A549 (cell line): ENCODE results near the gene TOM1L2. TPM values are rescaled to one million over a fixed set of nuclear protein-coding genes. Genes with fewer than 3 reads are reported as not detected.
A peak's percentile ranks its signal among the peaks of the same experiment; 100 is the strongest.

Source experiments
- ATAC-seq, 2 experiments: fragments of 200-7000 bp in 1 of 2; fragments of >200 bp in 1 of 2; cut with Nextera tagmentation in 1 of 2; cut with Tn5 transposase in 1 of 2; 3 replicates each; pipeline versions ENCODE4 v1.8.0 to v1.9.1; 2018 to 2020; ENCODE audit warnings: mild to moderate bottlenecking in 1 of 2, moderate library complexity in 1 of 2
- CTCF ChIA-PET: fragments of 300-600 bp; sonication (Branson Sonifier 250); formaldehyde crosslinking; extraction: SDS; loops from one replicate; lab custom pipeline; 2021; ENCODE audit warnings: antibody characterized with exemption, inconsistent platforms; lab: Yijun Ruan, JAX
- POLR2A ChIA-PET: fragments of 350-600 bp; formaldehyde crosslinking; extraction: SDS; loops from one replicate; lab custom pipeline; 2021; ENCODE audit warnings: antibody characterized with exemption, inconsistent platforms; lab: Yijun Ruan, JAX
- DNase-seq, 2 experiments: peaks; one replicate each; pipeline versions ENCODE4 v3.0.0 to v3.0.0-alpha.2; 2011 to 2016; ENCODE audit warnings: low read depth in 1 of 2, low spot score in 1 of 2
- FAIRE-seq: peaks from 2 replicates; lab custom pipeline; 2011; peaks lifted over from hg19 to GRCh38; lab: Jason Lieb, UNC
- H3K27ac ChIP-seq, 2 experiments: fragments of >200 bp; sonication (Bioruptor Twin); formaldehyde crosslinking; 3 replicates each; pipeline ENCODE4 v1.5.1; 2016 to 2017
- H3K4me1 ChIP-seq: fragments of >200 bp; sonication (Bioruptor Twin); formaldehyde crosslinking; 3 replicates; pipeline ENCODE4 v1.6.1; 2016
- H3K4me2 ChIP-seq: fragments of >200 bp; sonication (Bioruptor Twin); formaldehyde crosslinking; 3 replicates; pipeline ENCODE4 v1.6.1; 2016
- H3K4me3 ChIP-seq: fragments of >200 bp; sonication (Bioruptor Twin); formaldehyde crosslinking; 3 replicates; pipeline ENCODE4 v1.5.1; 2016
- H3K9me3 ChIP-seq: fragments of >200 bp; sonication (Bioruptor Twin); formaldehyde crosslinking; 3 replicates; pipeline ENCODE4 v1.6.1; 2016
- ESRRA ChIP-seq: fragments of 150-350 bp; IDR thresholded peaks from 2 replicates; pipeline ENCODE4 v1.6.1; 2014; ENCODE audit warnings: mild to moderate bottlenecking, low read length, borderline replicate concordance
- GATA3 ChIP-seq: IDR thresholded peaks from 2 replicates; pipeline ENCODE4 v1.6.1; 2012; ENCODE audit warnings: borderline replicate concordance
- HDAC2 ChIP-seq: fragments of 200-600 bp; sonication (generic); IDR thresholded peaks from 2 replicates; pipeline ENCODE4 v1.6.1; 2016
- HES2 ChIP-seq: fragments of >200 bp; sonication (Bioruptor Twin); formaldehyde crosslinking; IDR thresholded peaks from 2 replicates; pipeline ENCODE4 v1.6.1; 2016
- MAFK ChIP-seq: fragments of 450-650 bp; IDR thresholded peaks from 2 replicates; pipeline ENCODE4 v1.6.1; 2014; ENCODE audit not compliant: partially characterized antibody
- NR3C1 ChIP-seq: fragments of >200 bp; sonication (Bioruptor Twin); formaldehyde crosslinking; IDR thresholded peaks from 3 replicates; pipeline ENCODE4 v1.6.1; 2017
- RAD21 ChIP-seq, 2 experiments: fragments of >200 bp in 1 of 2; sonication (Bioruptor Twin) in 1 of 2; formaldehyde crosslinking in 1 of 2; IDR thresholded peaks in 1 of 2; conservative IDR thresholded peaks in 1 of 2; 2 replicates in 1 of 2; 3 replicates in 1 of 2; pipeline ENCODE4 v1.6.1; 2012 to 2018; ENCODE audit warnings: inconsistent platforms in 1 of 2
- RARB ChIP-seq: fragments of 250-450 bp; sonication (Bioruptor Pico); IDR thresholded peaks from 2 replicates; pipeline ENCODE4 v1.8.0; 2021; ENCODE audit warnings: mild to moderate bottlenecking, moderate library complexity
- REST ChIP-seq: fragments of 200-600 bp; sonication (generic); IDR thresholded peaks from 2 replicates; pipeline ENCODE4 v1.6.1; 2016; ENCODE audit warnings: antibody characterized with exemption, mild to moderate bottlenecking, moderate library complexity
- SMC3 ChIP-seq: fragments of >200 bp; sonication (Bioruptor Twin); formaldehyde crosslinking; IDR thresholded peaks from 3 replicates; pipeline ENCODE4 v1.6.1; 2018; ENCODE audit warnings: inconsistent platforms
- WGBS: methylation state at CpG from one replicate; pipeline ENCODE4 v1.1.6; 2017; ENCODE audit errors: missing lambda C conversion rate; 5-methylcytosine and 5-hydroxymethylcytosine counted together
- polyA plus RNA-seq, 4 experiments: library from polyadenylated mRNA; depleted of rRNA in 3 of 4; stranded (reverse); fragments of >200 nt; fragmentation: RNase III in 1 of 4; extraction: RNeasy Plus Mini Kit Qiagen cat#74134 plus additional on column Dnase treatment in 1 of 4; gene quantifications; 2 replicates in 3 of 4; 3 replicates in 1 of 4; pipeline ENCODE4 v1.2.3, GENCODE V29; 2011 to 2017
- TF ChIP-seq, protein P1 (sequence below): fragments of 250-450 bp; sonication (Bioruptor Pico); IDR thresholded peaks from 2 replicates; pipeline ENCODE4 v1.5.0; 2020; ENCODE audit warnings: low read depth, mild to moderate bottlenecking, moderate library complexity
- TF ChIP-seq, protein P2 (sequence below): fragments of 450-650 bp; IDR thresholded peaks from 2 replicates; pipeline ENCODE4 v1.6.1; 2014; ENCODE audit warnings: antibody characterized with exemption

The TOM1L2 gene
- polyA plus RNA-seq, 2 of the 4 experiments (the other 2 are of a cell fraction), result 19.2 to 24.7 TPM

DNA sequence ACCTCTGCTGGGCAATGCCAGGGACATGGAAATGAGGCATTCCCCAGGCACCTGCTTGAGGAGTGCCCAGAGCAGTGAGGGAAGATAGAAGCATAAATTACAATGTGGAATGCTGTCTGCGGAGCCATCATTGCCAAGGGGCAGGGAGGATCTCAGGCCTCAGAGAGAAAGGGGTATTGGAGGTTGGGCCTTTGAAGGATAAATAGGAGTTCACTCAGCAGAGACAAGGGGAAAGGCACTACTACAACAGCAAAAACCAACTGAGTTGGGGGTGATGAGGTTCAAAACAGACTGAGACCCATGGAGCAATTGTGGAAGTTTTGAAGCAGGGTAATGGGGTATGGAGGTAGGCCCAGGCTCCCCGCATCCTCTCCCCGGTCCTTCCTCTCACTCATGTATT, 168.2 kb downstream of the TOM1L2 start (continued):
- TF ChIP-seq SMC3, result no peak

- TF ChIP-seq GATA3 (no peak), SMC3 (no peak), NR3C1 (no peak), ESRRA (no peak), MAFK (no peak), REST (no peak), RARB (CRISPR knock-in tag) (no peak), HES2 (no peak), HDAC2 (no peak)
- TF ChIP-seq, protein P1, sequence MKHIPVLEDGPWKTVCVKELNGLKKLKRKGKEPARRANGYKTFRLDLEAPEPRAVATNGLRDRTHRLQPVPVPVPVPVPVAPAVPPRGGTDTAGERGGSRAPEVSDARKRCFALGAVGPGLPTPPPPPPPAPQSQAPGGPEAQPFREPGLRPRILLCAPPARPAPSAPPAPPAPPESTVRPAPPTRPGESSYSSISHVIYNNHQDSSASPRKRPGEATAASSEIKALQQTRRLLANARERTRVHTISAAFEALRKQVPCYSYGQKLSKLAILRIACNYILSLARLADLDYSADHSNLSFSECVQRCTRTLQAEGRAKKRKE (CRISPR knock-in tag), result no peak
- TF ChIP-seq, protein P2, sequence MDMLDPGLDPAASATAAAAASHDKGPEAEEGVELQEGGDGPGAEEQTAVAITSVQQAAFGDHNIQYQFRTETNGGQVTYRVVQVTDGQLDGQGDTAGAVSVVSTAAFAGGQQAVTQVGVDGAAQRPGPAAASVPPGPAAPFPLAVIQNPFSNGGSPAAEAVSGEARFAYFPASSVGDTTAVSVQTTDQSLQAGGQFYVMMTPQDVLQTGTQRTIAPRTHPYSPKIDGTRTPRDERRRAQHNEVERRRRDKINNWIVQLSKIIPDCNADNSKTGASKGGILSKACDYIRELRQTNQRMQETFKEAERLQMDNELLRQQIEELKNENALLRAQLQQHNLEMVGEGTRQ, result no peak
- Histone ChIP-seq H3K4me2 (no peak overlapping the region), H3K4me3 (no peak overlapping the region), H3K27ac (no peak overlapping the region), H3K9me3 (no peaks in the 10 kb centered on the region), H3K4me1 (0 out of 3 replicates have a peak, but pooled peaks cover 3% of the 10 kb centered on the region)
- ChIA-PET CTCF (interaction anchor here (0.6 to 4.3 kb wide), 11 partner anchors 11 to 161 kb away, joined by 3 to 46 read pairs (median 4); partner anchors contain the start of gene SREBF1), POLR2A (interaction anchor here (1.2 kb wide), 1 partner anchor 117 kb away, joined by 3 read pairs; no protein-coding TSS in a partner anchor)
- FAIRE-seq (no peak), ATAC-seq (no peak), DNase-seq (no peak)
- 87% methylated on average over 13 of the region's 13 CpGs for WGBS
Observed at GRCh38 chr17:17801800-17802481, 170.3 kb downstream of the TOM1L2 start.

DNA sequence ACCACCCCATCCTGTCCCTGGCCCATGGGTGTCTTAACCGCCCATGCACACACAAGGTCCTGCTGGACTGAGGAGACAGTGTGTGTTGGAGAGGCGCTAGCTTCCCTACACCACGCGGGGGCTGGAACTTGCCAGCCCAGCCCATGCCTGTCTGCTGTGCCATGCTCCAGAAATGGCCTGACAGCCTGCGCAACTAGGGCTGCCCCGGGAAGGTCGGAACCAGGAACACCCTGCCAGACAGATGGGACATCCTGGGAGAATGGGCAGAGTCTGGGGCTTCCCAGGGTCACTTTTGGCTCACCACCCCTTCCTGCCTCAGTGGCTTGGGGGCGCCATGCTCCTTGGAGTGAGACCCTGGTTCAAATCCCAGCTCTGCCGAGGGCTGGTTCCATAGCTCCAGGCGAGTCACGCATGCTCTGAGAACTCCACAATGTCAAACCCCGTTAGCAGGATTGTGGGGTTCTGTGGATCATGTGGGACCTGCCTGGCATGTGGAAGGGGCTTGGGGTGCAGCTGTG, 171.6 kb downstream of the TOM1L2 start:
- Histone ChIP-seq H3K27ac (no peak overlapping the region), H3K4me1 (no peaks in the 10 kb centered on the region), H3K4me3 (no peak overlapping the region), H3K4me2 (no peak overlapping the region), H3K9me3 (no peaks in the 10 kb centered on the region)
- peak in 1 of 2 experiments; percentile 17; a peak in 1 of 5 replicates for TF ChIP-seq RAD21 (conservative IDR thresholded peaks at IDR 0.05 in 1 of 2, IDR thresholded peaks at IDR 0.05 in 1 of 2)
- TF ChIP-seq, protein P1 (CRISPR knock-in tag), result no peak
- ChIA-PET CTCF (interaction anchor here (0.6 to 4.3 kb wide), 10 partner anchors 11 to 173 kb away, joined by 3 to 46 read pairs (median 4); partner anchors contain the start of gene DRC3), POLR2A (no interaction called here)
- FAIRE-seq, result no peak
- WGBS, result 89% methylated on average over 12 of the region's 12 CpGs
- peak in 1 of 2 experiments; percentile 7; a peak in 2 of 6 replicates for ATAC-seq
- DNase-seq, result no peak
